ENCODE data around the gene NEU2.
"Not testable (repeated sequence)": the region's sequence is repeated elsewhere in the genome, so short reads cannot be mapped to it uniquely, and the experiment has no call there.

NEU2 gene

DNA sequence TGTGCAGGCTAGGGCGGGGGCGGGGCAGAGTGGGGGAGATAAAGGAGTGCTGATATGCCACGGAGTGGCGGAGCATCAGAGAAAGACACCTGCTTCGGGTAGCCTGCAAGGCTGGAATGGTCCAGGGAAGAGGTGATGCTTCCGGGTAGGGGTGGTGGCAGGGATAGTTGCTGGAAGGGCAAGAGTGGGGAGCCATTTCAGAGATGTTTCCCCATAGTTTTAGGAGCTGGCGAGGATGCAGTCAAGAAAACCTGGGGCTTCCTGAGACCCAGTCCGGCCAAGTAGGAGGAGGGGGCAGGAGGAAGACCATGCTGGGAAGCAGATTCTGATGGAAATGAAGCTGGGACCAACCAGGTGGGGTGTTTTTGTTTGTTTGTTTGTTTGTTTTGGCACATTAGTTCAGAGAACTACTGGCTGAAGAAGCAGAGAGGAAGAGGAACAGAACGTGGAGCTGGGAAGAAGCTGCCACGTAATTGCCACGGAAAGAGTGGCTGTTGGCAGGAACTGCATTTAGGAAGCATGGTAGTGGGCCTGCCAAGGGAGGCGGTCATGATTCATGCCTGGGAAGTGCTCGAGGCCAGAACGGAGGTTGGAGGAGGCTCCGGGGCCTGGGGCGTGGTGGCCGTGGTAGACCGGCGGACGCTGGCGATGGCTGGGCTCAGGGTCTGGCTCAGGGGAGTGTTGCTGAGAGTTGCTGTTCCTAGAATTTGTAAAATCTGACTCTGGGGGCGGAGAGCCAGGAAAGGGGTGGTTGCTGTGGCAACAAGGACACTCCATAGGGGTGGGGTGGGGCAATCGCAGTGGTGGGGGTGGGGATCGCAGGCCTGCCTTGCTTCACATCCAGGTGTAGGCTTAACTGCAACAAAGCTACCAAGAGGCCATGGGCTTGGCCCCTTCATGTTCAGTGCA, 19.0 kb downstream of the NEU2 start:
- Histone ChIP-seq H3K27ac (ENCODE audit: extremely low read depth, low read depth, low read length) (no peak overlapping the region), H3K4me1 (ENCODE audit: control insufficient read depth, insufficient read depth, low read length) (no peaks in the 10 kb centered on the region), H3K4me3 (ENCODE audit: low read depth, low read length) (no peak overlapping the region), H3K9me3 (ENCODE audit: control insufficient read depth, insufficient read depth, low read depth, low read length) (no peaks in the 10 kb centered on the region), H3K36me3 (ENCODE audit: control insufficient read depth in 2 of 2, insufficient read depth in 1 of 2, low read length in 2 of 2) (no peaks in the 10 kb centered on the region)
- POLR2A ChIA-PET, result no interaction called here
- TF ChIP-seq YY1 (tag by site-specific recombination; IDR thresholded peaks at IDR 0.05), result no peak
- TF ChIP-seq, protein P1, sequence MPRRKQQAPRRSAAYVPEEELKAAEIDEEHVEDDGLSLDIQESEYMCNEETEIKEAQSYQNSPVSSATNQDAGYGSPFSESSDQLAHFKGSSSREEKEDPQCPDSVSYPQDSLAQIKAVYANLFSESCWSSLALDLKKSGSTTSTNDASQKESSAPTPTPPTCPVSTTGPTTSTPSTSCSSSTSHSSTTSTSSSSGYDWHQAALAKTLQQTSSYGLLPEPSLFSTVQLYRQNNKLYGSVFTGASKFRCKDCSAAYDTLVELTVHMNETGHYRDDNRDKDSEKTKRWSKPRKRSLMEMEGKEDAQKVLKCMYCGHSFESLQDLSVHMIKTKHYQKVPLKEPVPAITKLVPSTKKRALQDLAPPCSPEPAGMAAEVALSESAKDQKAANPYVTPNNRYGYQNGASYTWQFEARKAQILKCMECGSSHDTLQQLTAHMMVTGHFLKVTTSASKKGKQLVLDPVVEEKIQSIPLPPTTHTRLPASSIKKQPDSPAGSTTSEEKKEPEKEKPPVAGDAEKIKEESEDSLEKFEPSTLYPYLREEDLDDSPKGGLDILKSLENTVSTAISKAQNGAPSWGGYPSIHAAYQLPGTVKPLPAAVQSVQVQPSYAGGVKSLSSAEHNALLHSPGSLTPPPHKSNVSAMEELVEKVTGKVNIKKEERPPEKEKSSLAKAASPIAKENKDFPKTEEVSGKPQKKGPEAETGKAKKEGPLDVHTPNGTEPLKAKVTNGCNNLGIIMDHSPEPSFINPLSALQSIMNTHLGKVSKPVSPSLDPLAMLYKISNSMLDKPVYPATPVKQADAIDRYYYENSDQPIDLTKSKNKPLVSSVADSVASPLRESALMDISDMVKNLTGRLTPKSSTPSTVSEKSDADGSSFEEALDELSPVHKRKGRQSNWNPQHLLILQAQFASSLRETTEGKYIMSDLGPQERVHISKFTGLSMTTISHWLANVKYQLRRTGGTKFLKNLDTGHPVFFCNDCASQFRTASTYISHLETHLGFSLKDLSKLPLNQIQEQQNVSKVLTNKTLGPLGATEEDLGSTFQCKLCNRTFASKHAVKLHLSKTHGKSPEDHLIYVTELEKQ (tag by site-specific recombination; IDR thresholded peaks at IDR 0.05; ENCODE audit: borderline replicate concordance), result no peak
- no peak for TF ChIP-seq ZNF23 (tag by site-specific recombination; IDR thresholded peaks at IDR 0.05; ENCODE audit: borderline replicate concordance)
- no peak for TF ChIP-seq SP7 (tag by site-specific recombination; IDR thresholded peaks at IDR 0.05)
- TF ChIP-seq, protein P2, sequence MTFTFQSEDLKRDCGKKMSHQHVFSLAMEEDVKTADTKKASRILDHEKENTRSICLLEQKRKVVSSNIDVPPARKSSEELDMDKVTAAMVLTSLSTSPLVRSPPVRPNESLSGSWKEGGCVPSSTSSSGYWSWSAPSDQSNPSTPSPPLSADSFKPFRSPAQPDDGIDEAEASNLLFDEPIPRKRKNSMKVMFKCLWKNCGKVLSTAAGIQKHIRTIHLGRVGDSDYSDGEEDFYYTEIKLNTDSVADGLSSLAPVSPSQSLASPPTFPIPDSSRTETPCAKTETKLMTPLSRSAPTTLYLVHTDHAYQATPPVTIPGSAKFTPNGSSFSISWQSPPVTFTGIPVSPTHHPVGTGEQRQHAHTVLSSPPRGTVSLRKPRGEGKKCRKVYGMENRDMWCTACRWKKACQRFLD (tag by site-specific recombination; IDR thresholded peaks at IDR 0.05), result no peak
- no peak for TF ChIP-seq ZNF514 (tag by site-specific recombination; IDR thresholded peaks at IDR 0.05)
- TF ChIP-seq, protein P3, sequence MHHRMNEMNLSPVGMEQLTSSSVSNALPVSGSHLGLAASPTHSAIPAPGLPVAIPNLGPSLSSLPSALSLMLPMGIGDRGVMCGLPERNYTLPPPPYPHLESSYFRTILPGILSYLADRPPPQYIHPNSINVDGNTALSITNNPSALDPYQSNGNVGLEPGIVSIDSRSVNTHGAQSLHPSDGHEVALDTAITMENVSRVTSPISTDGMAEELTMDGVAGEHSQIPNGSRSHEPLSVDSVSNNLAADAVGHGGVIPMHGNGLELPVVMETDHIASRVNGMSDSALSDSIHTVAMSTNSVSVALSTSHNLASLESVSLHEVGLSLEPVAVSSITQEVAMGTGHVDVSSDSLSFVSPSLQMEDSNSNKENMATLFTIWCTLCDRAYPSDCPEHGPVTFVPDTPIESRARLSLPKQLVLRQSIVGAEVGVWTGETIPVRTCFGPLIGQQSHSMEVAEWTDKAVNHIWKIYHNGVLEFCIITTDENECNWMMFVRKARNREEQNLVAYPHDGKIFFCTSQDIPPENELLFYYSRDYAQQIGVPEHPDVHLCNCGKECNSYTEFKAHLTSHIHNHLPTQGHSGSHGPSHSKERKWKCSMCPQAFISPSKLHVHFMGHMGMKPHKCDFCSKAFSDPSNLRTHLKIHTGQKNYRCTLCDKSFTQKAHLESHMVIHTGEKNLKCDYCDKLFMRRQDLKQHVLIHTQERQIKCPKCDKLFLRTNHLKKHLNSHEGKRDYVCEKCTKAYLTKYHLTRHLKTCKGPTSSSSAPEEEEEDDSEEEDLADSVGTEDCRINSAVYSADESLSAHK (tag by site-specific recombination; IDR thresholded peaks at IDR 0.05), result no peak
- TF ChIP-seq, protein P4, sequence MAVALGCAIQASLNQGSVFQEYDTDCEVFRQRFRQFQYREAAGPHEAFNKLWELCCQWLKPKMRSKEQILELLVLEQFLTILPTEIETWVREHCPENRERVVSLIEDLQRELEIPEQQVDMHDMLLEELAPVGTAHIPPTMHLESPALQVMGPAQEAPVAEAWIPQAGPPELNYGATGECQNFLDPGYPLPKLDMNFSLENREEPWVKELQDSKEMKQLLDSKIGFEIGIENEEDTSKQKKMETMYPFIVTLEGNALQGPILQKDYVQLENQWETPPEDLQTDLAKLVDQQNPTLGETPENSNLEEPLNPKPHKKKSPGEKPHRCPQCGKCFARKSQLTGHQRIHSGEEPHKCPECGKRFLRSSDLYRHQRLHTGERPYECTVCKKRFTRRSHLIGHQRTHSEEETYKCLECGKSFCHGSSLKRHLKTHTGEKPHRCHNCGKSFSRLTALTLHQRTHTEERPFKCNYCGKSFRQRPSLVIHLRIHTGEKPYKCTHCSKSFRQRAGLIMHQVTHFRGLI (tag by site-specific recombination; IDR thresholded peaks at IDR 0.05), result no peak
- no peak for TF ChIP-seq ZNF10 (tag by site-specific recombination; IDR thresholded peaks at IDR 0.05)
- TF ChIP-seq, protein P5, sequence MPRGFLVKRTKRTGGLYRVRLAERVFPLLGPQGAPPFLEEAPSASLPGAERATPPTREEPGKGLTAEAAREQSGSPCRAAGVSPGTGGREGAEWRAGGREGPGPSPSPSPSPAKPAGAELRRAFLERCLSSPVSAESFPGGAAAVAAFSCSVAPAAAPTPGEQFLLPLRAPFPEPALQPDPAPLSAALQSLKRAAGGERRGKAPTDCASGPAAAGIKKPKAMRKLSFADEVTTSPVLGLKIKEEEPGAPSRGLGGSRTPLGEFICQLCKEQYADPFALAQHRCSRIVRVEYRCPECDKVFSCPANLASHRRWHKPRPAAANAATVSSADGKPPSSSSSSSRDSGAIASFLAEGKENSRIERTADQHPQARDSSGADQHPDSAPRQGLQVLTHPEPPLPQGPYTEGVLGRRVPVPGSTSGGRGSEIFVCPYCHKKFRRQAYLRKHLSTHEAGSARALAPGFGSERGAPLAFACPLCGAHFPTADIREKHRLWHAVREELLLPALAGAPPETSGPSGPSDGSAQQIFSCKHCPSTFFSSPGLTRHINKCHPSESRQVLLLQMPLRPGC (tag by site-specific recombination; IDR thresholded peaks at IDR 0.05), result no peak
- no peak for TF ChIP-seq ZNF248 (tag by site-specific recombination; IDR thresholded peaks at IDR 0.05)
- TF ChIP-seq ZNF211 (tag by site-specific recombination; IDR thresholded peaks at IDR 0.05; ENCODE audit: low read depth), result no peak
- TF ChIP-seq GLI2 (tag by site-specific recombination; IDR thresholded peaks at IDR 0.05; ENCODE audit: borderline replicate concordance, low read depth), result no peak
- TF ChIP-seq ZNF426 (tag by site-specific recombination; IDR thresholded peaks at IDR 0.05), result no peak
- no peak for TF ChIP-seq ZNF707 (tag by site-specific recombination; IDR thresholded peaks at IDR 0.05)
- CTCF ChIA-PET, result interaction anchor here (0.6 to 3.4 kb wide), 2 partner anchors 12 to 198 kb away, joined by 3 to 28 read pairs; no protein-coding TSS in a partner anchor

DNA sequence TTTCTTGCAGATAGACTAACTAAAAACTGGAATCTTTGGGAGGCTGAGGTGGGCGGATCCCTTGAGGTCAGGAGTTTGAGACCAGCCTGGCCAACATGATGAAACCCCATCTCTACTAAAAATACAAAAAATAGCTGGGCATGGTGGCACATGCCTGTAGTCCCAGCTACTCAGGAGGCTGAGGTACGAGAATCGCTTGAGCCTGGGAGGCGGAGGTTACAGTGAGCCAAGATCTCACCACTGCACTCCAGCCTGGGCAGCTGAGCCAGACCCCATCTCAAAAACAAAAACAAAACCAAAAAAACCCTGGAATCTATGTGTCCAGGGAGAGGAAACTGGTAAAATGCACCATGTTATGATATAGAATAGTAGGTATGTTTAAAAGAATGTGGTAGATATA, 20.0 kb downstream of the NEU2 start:
- H3K27ac ChIP-seq (ENCODE audit: extremely low read depth, low read depth, low read length); H3K4me3 ChIP-seq (ENCODE audit: low read depth, low read length); H3K36me3 ChIP-seq (ENCODE audit: control insufficient read depth in 2 of 2, insufficient read depth in 1 of 2, low read length in 2 of 2); POLR2A ChIA-PET; H3K4me1 ChIP-seq (ENCODE audit: control insufficient read depth, insufficient read depth, low read length); H3K9me3 ChIP-seq (ENCODE audit: control insufficient read depth, insufficient read depth, low read depth, low read length): not testable (repeated sequence)
- CTCF ChIA-PET, result interaction anchor here (1.0 to 3.4 kb wide), 10 partner anchors 7 to 210 kb away, joined by 3 to 33 read pairs (median 15); partner anchors contain the start of genes ATG16L1 and NEU2
